Measurements from ENCODE around the gene CSH1. TPM values are rescaled to one million over a fixed set of nuclear protein-coding genes. Genes with fewer than 3 reads are reported as not detected.
"Not testable (repeated sequence)": the region's sequence is repeated elsewhere in the genome, so short reads cannot be mapped to it uniquely, and the experiment has no call there.

CSH1 gene
- total RNA-seq, 2 donors from 2014 or later, result not detected

GRCh38 chr17:63910096-63910495 is 13.7 kb upstream of the CSH1 start:
- Histone ChIP-seq H3K9me3 (no peaks in the 10 kb centered on the region), H3K27me3 (no peaks in the 10 kb centered on the region), H3K27ac (no peak overlapping the region), H3K4me1 (no peaks in the 10 kb centered on the region), H3K36me3 (replicated peaks in 1 of 2; ENCODE audit: insufficient read depth in 1 of 2, low read depth in 2 of 2) (no peaks in the 10 kb centered on the region), H3K4me3 (no peak overlapping the region)
- TF ChIP-seq POLR2A (IDR thresholded peaks at IDR 0.05) (no peak), CTCF (IDR thresholded peaks at IDR 0.05) (no peak)
- DNase-seq (peak in 1 of 4 donors; percentile 9), ATAC-seq (no peak)
- intact Hi-C loops (cut with DNase I), result loop anchor here (5.0 to 10.0 kb wide), 2 partner anchors 227 to 355 kb away; partner anchors contain the start of gene TEX2
- WGBS, 2 donors, result 74 to 80% methylated on average over 13 to 14 of the region's 14 CpGs

GRCh38 chr17:63909586-63909985 is 13.2 kb upstream of the CSH1 start:
- H3K4me1 ChIP-seq; H3K27ac ChIP-seq; intact Hi-C loops (cut with DNase I); H3K27me3 ChIP-seq; H3K9me3 ChIP-seq; ATAC-seq; H3K4me3 ChIP-seq; H3K36me3 ChIP-seq (replicated peaks in 1 of 2; ENCODE audit: insufficient read depth in 1 of 2, low read depth in 2 of 2): not testable (repeated sequence)
- whole genome bisulfite sequencing, 2 donors, result 79 to 84% methylated on average over 6 to 10 of the region's 10 CpGs
- DNase-seq, result peak in 1 of 4 donors; percentile 1

- ATAC-seq; intact Hi-C loops (cut with DNase I); H3K4me1 ChIP-seq; H3K36me3 ChIP-seq (replicated peaks in 1 of 2; ENCODE audit: insufficient read depth in 1 of 2, low read depth in 2 of 2); H3K9me3 ChIP-seq; H3K4me3 ChIP-seq; H3K27ac ChIP-seq; H3K27me3 ChIP-seq: not testable (repeated sequence)
- WGBS, 2 donors, result 37 to 49% methylated on average over 12 of the region's 12 CpGs
- DNase-seq, result peak in 1 of 4 donors; percentile 9
Observed at GRCh38 chr17:63907161-63907778, 10.9 kb upstream of the CSH1 start.

- H3K9me3 ChIP-seq; intact Hi-C loops (cut with DNase I); ATAC-seq; H3K36me3 ChIP-seq (replicated peaks in 1 of 2; ENCODE audit: insufficient read depth in 1 of 2, low read depth in 2 of 2); H3K4me3 ChIP-seq; DNase-seq; H3K4me1 ChIP-seq; H3K27ac ChIP-seq; H3K27me3 ChIP-seq: not testable (repeated sequence)
- 83 to 88% methylated on average over 8 of the region's 8 CpGs for WGBS, 2 donors
Observed at GRCh38 chr17:63904796-63905195, 8.4 kb upstream of the CSH1 start.

GRCh38 chr17:63903787-63904201 is 7.4 kb upstream of the CSH1 start:
- peak; percentile 33 for ATAC-seq
- TF ChIP-seq CTCF (IDR thresholded peaks at IDR 0.05), result peak in 6 of 7 experiments; percentile 10 to 44 (median 30)
- H3K4me3 ChIP-seq; intact Hi-C loops (cut with DNase I); H3K9me3 ChIP-seq; H3K27me3 ChIP-seq; H3K4me1 ChIP-seq; H3K27ac ChIP-seq; H3K36me3 ChIP-seq (replicated peaks in 1 of 2; ENCODE audit: insufficient read depth in 1 of 2, low read depth in 2 of 2): not testable (repeated sequence)
- peak in 2 of 4 donors; percentile 13 to 37 for DNase-seq
- WGBS, 2 donors, result 26 to 32% methylated on average over 5 of the region's 5 CpGs

- H3K27me3 ChIP-seq; ATAC-seq; H3K4me3 ChIP-seq; H3K27ac ChIP-seq; H3K36me3 ChIP-seq (replicated peaks in 1 of 2; ENCODE audit: insufficient read depth in 1 of 2, low read depth in 2 of 2); H3K9me3 ChIP-seq; intact Hi-C loops (cut with DNase I); H3K4me1 ChIP-seq: not testable (repeated sequence)
- DNase-seq, result peak in 1 of 4 donors; percentile 1
- 81% methylated on average over 2 of the region's 2 CpGs for WGBS, 2 donors
Observed at GRCh38 chr17:63901971-63902370, 5.6 kb upstream of the CSH1 start.

GRCh38 chr17:63898899-63899798 is 2.8 kb upstream of the CSH1 start:
- H3K27ac ChIP-seq; H3K27me3 ChIP-seq; H3K4me1 ChIP-seq; ATAC-seq; H3K4me3 ChIP-seq; H3K9me3 ChIP-seq; H3K36me3 ChIP-seq (replicated peaks in 1 of 2; ENCODE audit: insufficient read depth in 1 of 2, low read depth in 2 of 2); intact Hi-C loops (cut with DNase I): not testable (repeated sequence)
- peak in 1 of 4 donors; percentile 3 for DNase-seq
- 73 to 81% methylated on average over 3 to 6 of the region's 6 CpGs for WGBS, 2 donors

- DNase-seq; H3K9me3 ChIP-seq; H3K27me3 ChIP-seq; H3K27ac ChIP-seq; H3K4me1 ChIP-seq; H3K36me3 ChIP-seq (replicated peaks in 1 of 2; ENCODE audit: insufficient read depth in 1 of 2, low read depth in 2 of 2); H3K4me3 ChIP-seq; ATAC-seq; intact Hi-C loops (cut with DNase I): not testable (repeated sequence)
- 89 to 93% methylated on average over 3 to 8 of the region's 10 CpGs for WGBS, 2 donors
Observed at GRCh38 chr17:63894821-63895220, 1.6 kb downstream of the CSH1 start.

- H3K9me3 ChIP-seq; ATAC-seq; H3K27ac ChIP-seq; H3K36me3 ChIP-seq (replicated peaks in 1 of 2; ENCODE audit: insufficient read depth in 1 of 2, low read depth in 2 of 2); DNase-seq; intact Hi-C loops (cut with DNase I); H3K4me3 ChIP-seq; H3K4me1 ChIP-seq; H3K27me3 ChIP-seq: not testable (repeated sequence)
- WGBS, 2 donors, result 63 to 75% methylated on average over 3 of the region's 3 CpGs
Observed at GRCh38 chr17:63894021-63894420, 2.4 kb downstream of the CSH1 start.

All from body of pancreas (tissue), 4 donors.